NCI-H2227 (cell line): ENCODE data around the gene IWS1.
A peak's percentile ranks its signal among the peaks of the same experiment; 100 is the strongest.

ENCODE experiments used
- DNase-seq: peaks from one replicate; lab custom pipeline; 2025; ENCODE audit not compliant: unreplicated experiment; lab: John Stamatoyannopoulos, UW

Gene IWS1

GRCh38 chr2:127506510-127506909 is 19.8 kb downstream of the IWS1 start:
- DNase-seq: no peak

GRCh38 chr2:127504552-127505430 is 21.5 kb downstream of the IWS1 start:
- no peak for DNase-seq

- no peak for DNase-seq
Observed at GRCh38 chr2:127503491-127503890, 22.8 kb downstream of the IWS1 start.

GRCh38 chr2:127498386-127498785 is 27.9 kb downstream of the IWS1 start:
- DNase-seq: no peak

- no peak for DNase-seq
Observed at GRCh38 chr2:127490283-127490682, 36.0 kb downstream of the IWS1 start.

- no peak for DNase-seq
Observed at GRCh38 chr2:127486247-127487058, 39.8 kb downstream of the IWS1 start.

GRCh38 chr2:127485694-127486071 is 40.6 kb downstream of the IWS1 start:
- no peak for DNase-seq

- DNase-seq: no peak
Observed at GRCh38 chr2:127485051-127485693, 41.1 kb downstream of the IWS1 start.

GRCh38 chr2:127482031-127482430 is 44.3 kb downstream of the IWS1 start:
- DNase-seq: no peak

GRCh38 chr2:127479866-127480743 is 46.2 kb downstream of the IWS1 start:
- DNase-seq: no peak

- peak; percentile 85 for DNase-seq
Observed at GRCh38 chr2:127479219-127479825, 47.0 kb downstream of the IWS1 start.

GRCh38 chr2:127475788-127476187 is 50.5 kb downstream of the IWS1 start:
- no peak for DNase-seq

GRCh38 chr2:127472268-127472667 is 54.0 kb downstream of the IWS1 start:
- DNase-seq: no peak

- DNase-seq: no peak
Observed at GRCh38 chr2:127471286-127471988, 54.9 kb downstream of the IWS1 start.

GRCh38 chr2:127469974-127470373 is 56.3 kb downstream of the IWS1 start:
- no peak for DNase-seq

GRCh38 chr2:127469051-127469450 is 57.2 kb downstream of the IWS1 start:
- DNase-seq: no peak

- no peak for DNase-seq
Observed at GRCh38 chr2:127465258-127465657, 61.0 kb downstream of the IWS1 start.

- peak; percentile 32 for DNase-seq
Observed at GRCh38 chr2:127464470-127465257, 61.6 kb downstream of the IWS1 start.
